Fibroblast of lung (primary cell): ENCODE data around the gene RPAP3. TPM values are rescaled to one million over a fixed set of nuclear protein-coding genes. Genes with fewer than 3 reads are reported as not detected.
"Not testable (repeated sequence)": the region's sequence is repeated elsewhere in the genome, so short reads cannot be mapped to it uniquely, and the experiment has no call there.

Experiments
- DNase-seq, 2 donors: peaks; one replicate each; pipeline versions ENCODE4 v3.0.0 to v3.0.0-alpha.2; 2010; ENCODE audit warnings: low read depth in 2 of 2
- H2AFZ ChIP-seq: 2 replicates; pipeline ENCODE4 v1.5.1; 2012; ENCODE audit warnings: low read length, control low read depth, inconsistent platforms
- H3K27ac ChIP-seq: 2 replicates; pipeline ENCODE4 v1.5.1; 2011; ENCODE audit warnings: low read length, control low read depth; ENCODE audit not compliant: insufficient read depth
- H3K27me3 ChIP-seq: 2 replicates; pipeline ENCODE4 v1.5.1; 2011; ENCODE audit warnings: mild to moderate bottlenecking, low read length; ENCODE audit not compliant: control insufficient read depth, insufficient read depth
- H3K36me3 ChIP-seq: 2 replicates; pipeline ENCODE4 v1.5.1; 2011; ENCODE audit warnings: low read length; ENCODE audit not compliant: control insufficient read depth, insufficient read depth
- H3K4me1 ChIP-seq: 2 replicates; pipeline ENCODE4 v1.5.1; 2011; ENCODE audit warnings: low read length; ENCODE audit not compliant: control insufficient read depth, insufficient read depth; ENCODE audit errors: extremely low read depth
- H3K4me2 ChIP-seq: 2 replicates; pipeline ENCODE4 v1.5.1; 2011; ENCODE audit warnings: low read length, control low read depth; ENCODE audit not compliant: insufficient read depth; ENCODE audit errors: extremely low read depth
- H3K4me3 ChIP-seq, 4 experiments: fragments of 200-600 bp in 1 of 4; sonication (generic) in 1 of 4; replicated peaks in 1 of 4; 2 replicates each; pipeline ENCODE4 v1.5.1; 2011 to 2016; ENCODE audit warnings: low read length in 4 of 4, low read depth in 3 of 4, mild to moderate bottlenecking in 3 of 4, control low read depth in 2 of 4, inconsistent platforms in 1 of 4, mixed read lengths in 1 of 4; ENCODE audit not compliant: insufficient read depth in 1 of 4; ENCODE audit errors: control extremely low read depth in 1 of 4
- H3K79me2 ChIP-seq: 2 replicates; pipeline ENCODE4 v1.5.1; 2012; ENCODE audit warnings: mild to moderate bottlenecking, low read length, inconsistent platforms; ENCODE audit not compliant: control insufficient read depth, insufficient read depth
- H3K9ac ChIP-seq: 2 replicates; pipeline ENCODE4 v1.5.1; 2011; ENCODE audit warnings: mild to moderate bottlenecking, low read length, control low read depth; ENCODE audit not compliant: insufficient read depth
- H3K9me3 ChIP-seq: 2 replicates; pipeline ENCODE4 v1.5.1; 2012; ENCODE audit warnings: low read depth, low read length; ENCODE audit not compliant: control insufficient read depth, insufficient read depth
- H4K20me1 ChIP-seq: 2 replicates; pipeline ENCODE4 v1.5.1; 2011; ENCODE audit warnings: low read length; ENCODE audit not compliant: control insufficient read depth, insufficient read depth; ENCODE audit errors: extremely low read depth
- EZH2 ChIP-seq: IDR thresholded peaks from 2 replicates; pipeline ENCODE4 v1.5.1; 2012; ENCODE audit warnings: low read length, control low read depth, mild to moderate bottlenecking; ENCODE audit errors: missing control alignments
- polyA plus RNA-seq, 2 donors: library from polyadenylated mRNA; depleted of rRNA in 1 of 2; stranded (reverse) in 1 of 2; unstranded in 1 of 2; fragments of >200 nt; gene quantifications; 2 replicates each; pipeline ENCODE4 v1.2.1, GENCODE V29; 2011 to 2012; ENCODE audit warnings: missing spikeins in 1 of 2
- total RNA-seq: library from RNA; depleted of rRNA; stranded (reverse); fragments of >200 nt; gene quantifications from 2 replicates; pipeline ENCODE4 v1.2.1, GENCODE V29; 2014
- TF ChIP-seq, protein P1 (sequence below), 2 donors: IDR thresholded peaks in 1 of 2; conservative IDR thresholded peaks in 1 of 2; 1 replicate in 1 of 2; 2 replicates in 1 of 2; pipeline ENCODE4 v1.5.1; 2011 to 2012; ENCODE audit warnings: low read length in 2 of 2, control low read depth in 1 of 2, inconsistent platforms in 1 of 2, low read depth in 1 of 2, mild to moderate bottlenecking in 1 of 2

RPAP3 gene
- total and polyA plus RNA-seq, 2 donors (not counting 1 experiment from before 2014, with no cell fraction given): 12.1 to 23.8 TPM

DNA sequence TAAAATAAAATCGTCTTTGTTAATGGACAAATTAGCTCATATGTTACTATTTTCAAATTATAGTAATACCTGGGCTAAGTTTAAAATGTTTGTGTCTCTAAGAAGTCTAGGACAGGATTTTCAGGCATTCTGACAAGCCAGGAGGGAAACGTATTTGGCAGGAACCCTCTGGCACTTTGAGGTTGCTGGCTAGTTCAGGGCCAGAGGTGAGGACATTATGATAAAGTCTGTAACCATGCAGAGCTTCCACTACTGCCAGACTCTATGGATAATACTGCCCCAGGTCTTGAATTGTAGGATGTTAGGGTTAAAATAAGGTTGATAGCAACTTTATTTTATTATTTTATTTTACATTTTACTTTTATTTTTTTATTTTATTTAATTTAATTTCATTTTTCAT, 56.4 kb downstream of the RPAP3 start:
- Histone ChIP-seq H3K9me3 (no peaks in the 10 kb centered on the region), H3K79me2 (no peaks in the 10 kb centered on the region), H4K20me1 (no peaks in the 10 kb centered on the region), H3K4me3 (no peak overlapping the region), H3K4me2 (no peak overlapping the region), H3K27me3 (no peaks in the 10 kb centered on the region), H3K9ac (no peak overlapping the region), H3K36me3 (no peaks in the 10 kb centered on the region), H3K27ac (no peak overlapping the region), H2AFZ (no peak overlapping the region), H3K4me1 (peaks cover 7% of the 10 kb centered on the region)
- TF ChIP-seq, protein P1, sequence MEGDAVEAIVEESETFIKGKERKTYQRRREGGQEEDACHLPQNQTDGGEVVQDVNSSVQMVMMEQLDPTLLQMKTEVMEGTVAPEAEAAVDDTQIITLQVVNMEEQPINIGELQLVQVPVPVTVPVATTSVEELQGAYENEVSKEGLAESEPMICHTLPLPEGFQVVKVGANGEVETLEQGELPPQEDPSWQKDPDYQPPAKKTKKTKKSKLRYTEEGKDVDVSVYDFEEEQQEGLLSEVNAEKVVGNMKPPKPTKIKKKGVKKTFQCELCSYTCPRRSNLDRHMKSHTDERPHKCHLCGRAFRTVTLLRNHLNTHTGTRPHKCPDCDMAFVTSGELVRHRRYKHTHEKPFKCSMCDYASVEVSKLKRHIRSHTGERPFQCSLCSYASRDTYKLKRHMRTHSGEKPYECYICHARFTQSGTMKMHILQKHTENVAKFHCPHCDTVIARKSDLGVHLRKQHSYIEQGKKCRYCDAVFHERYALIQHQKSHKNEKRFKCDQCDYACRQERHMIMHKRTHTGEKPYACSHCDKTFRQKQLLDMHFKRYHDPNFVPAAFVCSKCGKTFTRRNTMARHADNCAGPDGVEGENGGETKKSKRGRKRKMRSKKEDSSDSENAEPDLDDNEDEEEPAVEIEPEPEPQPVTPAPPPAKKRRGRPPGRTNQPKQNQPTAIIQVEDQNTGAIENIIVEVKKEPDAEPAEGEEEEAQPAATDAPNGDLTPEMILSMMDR (conservative IDR thresholded peaks at IDR 0.05 in 1 of 2, IDR thresholded peaks at IDR 0.05 in 1 of 2; ENCODE audit: low read depth in 1 of 2, low read length in 2 of 2): no peak
- no peak for TF ChIP-seq EZH2
- DNase-seq: no peak

GRCh38 chr12:47648056-47648579, 57.7 kb downstream of the RPAP3 start:
- Histone ChIP-seq H2AFZ (no peak overlapping the region), H3K27ac (no peak overlapping the region), H4K20me1 (no peaks in the 10 kb centered on the region), H3K4me3 (no peak overlapping the region), H3K4me1 (peaks cover 7% of the 10 kb centered on the region), H3K9ac (no peak overlapping the region), H3K4me2 (no peak overlapping the region), H3K9me3 (no peaks in the 10 kb centered on the region), H3K36me3 (no peaks in the 10 kb centered on the region), H3K79me2 (no peaks in the 10 kb centered on the region), H3K27me3 (no peaks in the 10 kb centered on the region)
- DNase-seq: no peak
- TF ChIP-seq, protein P1 (conservative IDR thresholded peaks at IDR 0.05 in 1 of 2, IDR thresholded peaks at IDR 0.05 in 1 of 2; ENCODE audit: low read depth in 1 of 2, low read length in 2 of 2): no peak
- no peak for TF ChIP-seq EZH2

DNA sequence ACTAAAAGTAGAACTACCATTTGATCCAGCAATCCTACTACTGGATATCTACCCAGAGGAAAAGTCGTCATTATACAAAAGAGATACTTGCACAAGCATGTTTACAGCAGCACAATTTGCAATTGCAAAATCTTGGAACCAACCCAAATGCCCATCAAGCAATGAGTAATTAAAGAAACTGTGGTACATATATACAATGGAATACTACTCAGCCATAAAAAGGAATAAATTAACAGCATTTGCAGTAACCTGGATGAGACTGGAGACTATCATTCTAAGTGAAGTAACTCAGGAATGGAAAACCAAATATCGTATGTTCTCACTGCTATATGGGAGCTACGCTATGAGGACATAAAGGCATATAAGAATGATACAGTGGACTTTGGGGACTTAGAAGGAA, 63.5 kb downstream of the RPAP3 start:
- H3K9ac ChIP-seq, H4K20me1 ChIP-seq, H2AFZ ChIP-seq: not testable (repeated sequence)

More for the DNA sequence above, 63.5 kb downstream of the RPAP3 start:
- not testable (repeated sequence) for H3K79me2 ChIP-seq, DNase-seq, H3K9me3 ChIP-seq, H3K4me2 ChIP-seq, H3K27ac ChIP-seq, H3K4me3 ChIP-seq, H3K4me1 ChIP-seq, H3K27me3 ChIP-seq, H3K36me3 ChIP-seq
